GM04503 (cell line): ENCODE measurements around the gene IPP.
"Not testable (repeated sequence)": the region's sequence is repeated elsewhere in the genome, so short reads cannot be mapped to it uniquely, and the experiment has no call there.

Source experiments
- DNase-seq: peaks from one replicate; pipeline ENCODE4 v3.0.0-alpha.2; 2012; ENCODE audit warnings: low read depth

The IPP gene

GRCh38 chr1:45739641-45740156 lies 10.8 kb downstream of the IPP start:
- not testable (repeated sequence) for DNase-seq

GRCh38 chr1:45739137-45739536 lies 11.3 kb downstream of the IPP start:
- DNase-seq: no peak

GRCh38 chr1:45730780-45731319 lies 19.6 kb downstream of the IPP start:
- no peak for DNase-seq

GRCh38 chr1:45730075-45730779 lies 20.2 kb downstream of the IPP start:
- no peak for DNase-seq

DNA sequence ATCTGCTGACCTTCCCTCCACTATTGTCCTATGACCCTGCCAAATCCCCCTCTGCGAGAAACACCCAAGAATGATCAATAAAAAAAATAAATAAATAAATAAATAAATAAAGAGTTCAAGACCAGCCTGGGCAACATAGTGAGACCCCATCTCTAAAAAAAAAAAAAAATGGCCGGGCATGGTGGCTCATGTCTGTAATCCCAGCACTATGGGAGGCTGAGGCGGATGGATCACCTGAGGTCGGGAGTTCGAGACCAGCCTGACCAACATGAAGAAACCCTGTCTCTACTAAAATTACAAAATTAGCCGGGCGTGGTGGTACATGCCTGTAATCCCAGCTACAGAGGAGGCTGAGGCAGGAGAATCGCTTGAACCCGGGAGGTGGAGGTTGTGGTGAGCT lies 24.4 kb downstream of the IPP start:
- DNase-seq: not testable (repeated sequence)

GRCh38 chr1:45723248-45723930 lies 27.1 kb downstream of the IPP start:
- DNase-seq: no peak

DNA sequence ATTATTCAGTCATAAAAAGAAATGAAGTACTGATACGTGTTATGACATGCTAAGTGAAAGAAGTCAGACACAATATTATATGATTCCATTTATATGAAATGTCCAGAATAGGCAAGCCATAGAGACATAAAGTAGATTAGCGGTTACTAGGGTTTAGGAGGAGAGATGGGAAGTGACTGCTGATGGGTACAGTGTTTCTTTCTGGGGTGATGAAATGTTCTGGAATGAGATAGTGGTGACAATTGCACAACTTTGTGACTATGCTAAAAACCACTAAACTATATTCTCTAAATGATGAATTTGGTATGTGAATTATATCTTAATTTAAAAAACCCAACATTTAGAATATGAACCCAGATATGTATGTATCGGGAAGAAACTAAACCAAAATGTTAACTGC lies 27.6 kb downstream of the IPP start:
- peak; percentile 13 for DNase-seq

- DNase-seq: peak; percentile 53
These were observed 29.2 kb downstream of the IPP start for GRCh38 chr1:45721207-45721606.

DNA sequence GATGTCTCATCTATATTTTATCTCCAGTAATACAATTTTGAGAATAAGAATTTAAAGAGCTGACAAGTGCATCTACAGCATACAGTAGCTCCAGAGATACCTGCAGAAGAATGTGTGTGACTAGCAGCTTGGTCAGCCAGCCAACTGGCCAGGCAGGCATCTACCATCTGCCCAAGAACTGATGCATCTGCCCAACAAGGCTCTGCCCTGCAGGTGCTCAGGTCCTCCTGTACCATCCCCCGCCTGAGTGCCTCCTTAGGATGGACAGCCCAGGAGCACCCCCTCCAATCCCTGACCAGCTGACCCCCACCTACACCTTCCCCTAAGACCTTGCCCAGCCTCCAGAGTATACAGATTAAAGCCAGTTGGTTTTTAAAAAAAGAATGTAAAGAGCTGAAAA lies 32.2 kb downstream of the IPP start:
- no peak for DNase-seq

DNA sequence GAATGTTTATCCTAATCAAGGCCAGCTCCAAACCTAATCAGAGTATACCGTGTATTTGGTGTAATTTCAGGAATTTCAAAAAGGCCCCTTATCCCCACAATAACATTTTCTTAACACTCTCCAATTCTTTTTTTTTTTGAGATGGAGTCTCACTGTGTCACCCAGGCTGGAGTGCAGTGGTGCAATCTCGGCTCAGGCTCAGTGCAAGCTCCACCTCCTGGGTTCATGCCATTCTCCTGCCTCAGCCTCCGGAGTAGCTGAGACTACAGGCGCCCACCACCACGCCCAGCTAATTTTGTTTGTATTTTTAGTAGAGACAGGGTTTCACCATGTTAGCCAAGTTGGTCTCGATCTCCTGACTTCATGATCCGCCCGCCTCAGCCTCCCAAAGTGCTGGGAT lies 33.1 kb downstream of the IPP start:
- not testable (repeated sequence) for DNase-seq

GRCh38 chr1:45716700-45717099 lies 33.8 kb downstream of the IPP start:
- DNase-seq: no peak

DNA sequence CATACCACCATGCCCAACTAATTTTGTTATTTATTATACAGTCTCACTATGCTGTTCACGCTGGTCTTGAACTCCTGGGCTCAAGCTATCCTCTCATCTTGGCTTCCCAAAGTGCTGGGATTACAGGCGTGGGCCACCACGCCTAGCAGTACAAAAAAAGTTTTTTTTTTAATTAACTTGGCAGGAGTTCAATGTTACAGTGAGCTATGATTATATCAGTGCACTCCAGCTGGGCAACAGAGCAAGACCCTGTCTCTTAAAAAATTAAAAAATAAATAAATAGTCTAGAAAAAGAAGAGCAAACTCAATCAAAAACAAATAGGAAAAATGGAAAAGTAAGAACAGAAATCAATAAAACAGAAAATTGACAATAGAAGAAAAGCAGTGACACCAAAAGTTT lies 36.7 kb downstream of the IPP start:
- DNase-seq: no peak

GRCh38 chr1:45704637-45705036 lies 45.8 kb downstream of the IPP start:
- no peak for DNase-seq

- no peak for DNase-seq
These were observed 55.6 kb downstream of the IPP start for GRCh38 chr1:45694823-45695222.

DNA sequence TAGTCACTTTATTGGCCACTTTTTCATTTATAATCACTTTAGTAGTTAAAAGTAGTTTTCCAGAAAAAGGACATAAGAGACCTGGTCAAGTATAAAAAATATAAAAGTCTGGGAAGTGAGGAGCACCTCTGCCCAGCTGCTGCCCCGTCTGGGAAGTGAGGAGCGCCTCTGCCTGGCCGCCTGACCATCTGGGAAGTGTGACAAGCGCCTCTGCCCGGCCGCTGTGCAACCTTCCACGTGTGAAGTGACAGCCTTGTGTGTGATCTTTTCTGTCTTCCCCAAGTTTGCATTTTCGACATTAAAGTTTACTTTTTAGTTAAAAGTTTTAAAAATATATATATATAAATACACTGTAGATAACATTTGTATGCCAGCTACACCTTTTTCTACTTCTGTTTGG lies 56.6 kb downstream of the IPP start:
- DNase-seq: not testable (repeated sequence)

DNA sequence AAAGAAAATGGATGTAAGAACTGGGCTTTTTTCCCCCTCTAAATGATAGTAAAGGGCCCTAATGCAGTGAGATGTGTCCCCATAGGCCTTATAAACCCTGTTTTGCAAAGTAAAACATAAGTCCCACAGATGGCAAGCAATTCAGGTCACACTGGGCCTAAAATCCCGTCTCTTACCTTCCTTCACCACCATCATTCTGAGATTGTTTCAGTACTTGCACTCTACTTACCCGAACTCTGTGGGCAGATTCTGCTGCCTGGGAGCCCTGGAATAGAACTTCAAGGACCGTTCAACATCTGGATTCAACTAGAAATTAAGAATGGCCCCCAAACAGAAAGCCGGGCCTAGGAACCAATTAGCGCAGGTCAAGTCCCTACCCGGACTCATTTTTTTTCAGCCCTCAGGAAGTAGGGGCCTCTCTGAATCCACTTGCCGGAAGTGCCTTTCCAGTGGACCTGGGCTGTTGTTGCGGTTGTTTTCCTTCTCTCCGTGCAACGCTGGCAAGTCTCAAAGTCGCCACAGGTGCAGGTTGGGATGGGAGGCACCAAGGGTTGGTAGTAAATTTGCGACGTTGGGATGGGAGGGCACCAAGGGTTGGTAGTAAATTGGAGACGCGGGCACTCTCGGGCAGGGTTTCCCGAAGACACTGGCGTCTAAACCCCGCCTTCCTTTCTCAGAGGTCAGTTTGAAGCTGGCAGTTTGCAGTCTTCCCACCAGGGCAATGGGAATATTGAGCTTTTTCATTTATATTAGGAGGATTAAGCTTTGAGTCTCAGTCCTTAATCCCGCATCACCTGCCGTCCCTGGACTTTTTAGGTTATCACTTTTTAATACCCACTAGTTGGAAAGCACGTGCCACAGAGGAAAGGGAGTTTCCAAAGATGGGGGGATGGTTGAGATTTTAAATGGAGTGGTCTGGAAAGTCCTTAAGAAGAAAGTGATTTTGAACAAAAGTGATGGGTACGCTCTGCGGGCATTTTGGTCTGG lies 62.4 kb downstream of the IPP start, which contains the start of gene TMEM69:
Gene TMEM69, plus strand, starts transcription at position 428 of the 987 bp plus-strand sequence. CDS start 2,888 bp downstream, outside the sequence.
- peak; percentile 75 for DNase-seq

DNA sequence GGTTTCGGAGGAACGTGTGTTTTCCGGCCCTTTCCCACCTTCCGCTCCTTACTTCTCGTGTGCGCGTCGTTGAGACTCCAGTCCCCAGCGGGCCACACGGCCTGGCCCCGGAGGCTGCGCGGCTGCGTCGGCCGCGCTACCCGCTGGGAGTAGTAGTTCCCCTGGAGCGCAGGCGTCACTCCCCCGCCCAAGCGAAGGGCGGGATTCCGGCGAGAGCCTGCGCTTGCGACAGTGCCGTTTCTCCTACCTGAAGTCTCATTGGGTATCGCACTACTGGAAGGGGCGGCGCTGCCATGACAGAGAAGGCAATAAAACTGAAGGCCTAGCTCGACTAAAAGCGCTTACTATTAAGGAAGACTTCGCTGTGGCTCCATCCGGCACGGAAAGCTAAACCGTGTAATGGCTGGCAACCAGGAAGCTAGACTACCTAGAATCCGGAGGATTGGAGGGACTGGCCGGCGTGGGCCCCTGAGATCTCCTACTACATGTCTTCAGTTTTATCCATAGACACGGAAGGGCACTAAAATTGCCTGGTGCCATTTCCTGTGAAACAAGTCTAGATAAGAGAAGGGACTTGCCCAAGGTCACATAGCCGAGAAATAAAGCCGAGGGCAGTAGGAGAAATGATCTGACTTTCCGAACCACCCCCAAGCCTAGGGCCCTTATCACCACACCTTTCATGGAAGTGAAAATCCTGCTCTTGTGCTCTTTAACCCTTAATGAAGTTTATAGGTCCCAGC lies 63.3 kb downstream of the IPP start:
- DNase-seq: peak; percentile 96

- peak; percentile 70 for DNase-seq
These were observed 64.0 kb downstream of the IPP start, which contains the start of gene GPBP1L1 for GRCh38 chr1:45686288-45687013. GPBP1L1 (minus strand) TSS chr1:45686533; CDS start chr1:45659087, 27,446 bp downstream.

- DNase-seq: no peak
These were observed 64.5 kb downstream of the IPP start for GRCh38 chr1:45686015-45686287.

DNA sequence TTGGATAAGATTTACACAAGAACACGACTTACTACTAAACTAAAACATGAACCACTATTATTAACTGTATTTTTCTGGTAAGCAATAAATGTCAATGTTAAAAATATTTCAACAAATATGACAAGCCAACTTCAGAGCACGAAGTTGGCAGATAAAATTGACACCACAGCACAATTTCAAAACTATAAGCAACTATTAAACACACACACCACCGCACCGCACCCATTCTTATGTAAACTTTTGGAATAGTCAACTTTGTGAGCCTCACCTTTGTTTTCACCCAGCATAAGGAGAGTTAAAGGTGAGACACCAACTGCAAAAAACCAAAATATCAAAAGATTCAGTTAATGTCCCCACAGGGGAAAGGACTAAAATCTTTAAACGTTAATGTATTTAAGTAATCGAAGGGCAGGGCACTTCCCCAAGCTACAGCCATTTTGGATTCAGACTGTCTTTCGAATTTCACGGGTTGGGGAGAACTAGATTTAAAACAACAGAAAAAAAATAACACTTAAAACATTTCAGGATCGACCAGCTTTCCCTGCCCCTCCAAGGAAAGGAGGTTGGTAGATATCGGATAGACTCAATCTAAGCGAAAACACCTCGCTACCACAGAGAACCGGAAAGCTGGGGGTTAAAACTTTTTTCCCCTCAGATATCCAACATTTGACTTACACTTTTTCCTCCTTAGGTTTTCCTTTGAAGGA lies 65.0 kb downstream of the IPP start:
- DNase-seq: no peak
